ENCODE results near the gene GORASP1.

- TF ChIP-seq POLR2A (IDR thresholded peaks at IDR 0.05; ENCODE audit: low read length) (no peak), GATA1 (IDR thresholded peaks at IDR 0.05; ENCODE audit: low read depth, low read length) (no peak)
Measured at GRCh38 chr3:39112113-39112512, 4.7 kb upstream of the GORASP1 start.
